GM23338 (cell line): ENCODE results near the gene SEC63. TPM values are rescaled to one million over a fixed set of nuclear protein-coding genes. Genes with fewer than 3 reads are reported as not detected.

Experiments
- ATAC-seq: fragments of 200-7000 bp; cut with Tn5 transposase; 3 replicates; pipeline ENCODE4 v1.9.1; 2020
- DNase-seq: peaks from one replicate; pipeline ENCODE4 v3.0.0-alpha.2; 2015; ENCODE audit warnings: low spot score
- H2AFZ ChIP-seq: fragments of 200-600 bp; sonication (generic); 2 replicates; pipeline ENCODE4 v1.8.0; 2016; ENCODE audit warnings: antibody characterized with exemption, mild to moderate bottlenecking, moderate library complexity
- H3F3A ChIP-seq: fragments of 200-600 bp; sonication (generic); replicated peaks from 2 replicates; pipeline ENCODE4 v1.8.0; 2017; ENCODE audit warnings: antibody characterized with exemption, mixed run types, low read depth
- H3K27ac ChIP-seq: fragments of 200-600 bp; sonication (generic); 2 replicates; pipeline ENCODE4 v1.6.1; 2016; ENCODE audit warnings: low read depth
- H3K27me3 ChIP-seq: fragments of 200-600 bp; sonication (generic); 2 replicates; pipeline ENCODE4 v1.8.0; 2016; ENCODE audit warnings: mild to moderate bottlenecking, mixed run types, moderate library complexity; ENCODE audit not compliant: insufficient read depth
- H3K36me3 ChIP-seq: fragments of 200-600 bp; sonication (generic); 2 replicates; pipeline ENCODE4 v1.8.0; 2016; ENCODE audit warnings: mild to moderate bottlenecking; ENCODE audit not compliant: insufficient read depth
- H3K4me1 ChIP-seq: fragments of 200-600 bp; sonication (generic); 2 replicates; pipeline ENCODE4 v1.8.0; 2016; ENCODE audit warnings: mild to moderate bottlenecking, moderate library complexity; ENCODE audit not compliant: insufficient read depth
- H3K4me2 ChIP-seq: fragments of 200-600 bp; sonication (generic); 2 replicates; pipeline ENCODE4 v1.7.1; 2017; ENCODE audit warnings: mixed run types
- H3K4me3 ChIP-seq: fragments of 200-600 bp; sonication (generic); 2 replicates; pipeline ENCODE4 v1.6.1; 2016; ENCODE audit warnings: mixed run types
- H3K79me2 ChIP-seq: fragments of 200-600 bp; sonication (generic); replicated peaks from 2 replicates; pipeline ENCODE4 v1.8.0; 2017; ENCODE audit warnings: mild to moderate bottlenecking; ENCODE audit not compliant: insufficient read depth
- H3K9me2 ChIP-seq: fragments of 200-600 bp; sonication (generic); 2 replicates; pipeline ENCODE4 v1.8.0; 2017; ENCODE audit not compliant: insufficient read depth
- H4K20me1 ChIP-seq: fragments of 200-600 bp; sonication (generic); replicated peaks from 2 replicates; pipeline ENCODE4 v1.8.0; 2017; ENCODE audit warnings: mild to moderate bottlenecking; ENCODE audit not compliant: insufficient read depth
- H3K27ac Mint-ChIP-seq: 2 replicates; pipeline ENCODE4 v1.8.0; 2020; ENCODE audit warnings: inconsistent platforms, mild to moderate bottlenecking, moderate library complexity, mixed read lengths
- H3K27me3 Mint-ChIP-seq: 3 replicates; pipeline ENCODE4 v1.8.0; 2022; ENCODE audit warnings: low read depth, mild to moderate bottlenecking, moderate library complexity, mixed read lengths, inconsistent platforms; ENCODE audit not compliant: insufficient read depth, poor library complexity
- H3K36me3 Mint-ChIP-seq: 3 replicates; pipeline ENCODE4 v1.8.0; 2021; ENCODE audit warnings: low read depth, mild to moderate bottlenecking, inconsistent platforms, moderate library complexity, mixed read lengths
- H3K4me1 Mint-ChIP-seq: 3 replicates; pipeline ENCODE4 v1.8.0; 2020; ENCODE audit warnings: mild to moderate bottlenecking, inconsistent platforms, mixed read lengths
- H3K4me3 Mint-ChIP-seq: 3 replicates; pipeline ENCODE4 v1.8.0; 2021; ENCODE audit warnings: moderate library complexity, mild to moderate bottlenecking, inconsistent platforms, mixed read lengths
- H3K9me3 Mint-ChIP-seq: 3 replicates; pipeline ENCODE4 v1.8.0; 2020; ENCODE audit warnings: moderate library complexity, mild to moderate bottlenecking, inconsistent platforms, mixed read lengths
- CREB1 ChIP-seq: fragments of 250-450 bp; sonication (Bioruptor Pico); IDR thresholded peaks from 2 replicates; pipeline ENCODE4 v1.5.0; 2020; ENCODE audit warnings: low read depth, mild to moderate bottlenecking, moderate library complexity
- CTCF ChIP-seq, 2 experiments: fragments of 200-600 bp in 1 of 2; sonication (generic) in 1 of 2; conservative IDR thresholded peaks; 2 replicates each; pipeline versions ENCODE4 v1.5.1 to v1.6.1; 2016 to 2017; ENCODE audit warnings: antibody characterized with exemption in 2 of 2, low read depth in 2 of 2, mild to moderate bottlenecking in 2 of 2, moderate library complexity in 1 of 2
- JUNB ChIP-seq: IDR thresholded peaks from one replicate; pipeline ENCODE4 v1.6.1; 2016; ENCODE audit warnings: antibody characterized with exemption; ENCODE audit not compliant: unreplicated experiment
- POLR2AphosphoS5 ChIP-seq: IDR thresholded peaks from 2 replicates; pipeline ENCODE4 v1.6.1; 2016; ENCODE audit warnings: antibody characterized with exemption, low read depth
- REST ChIP-seq: IDR thresholded peaks from one replicate; pipeline ENCODE4 v1.6.1; 2018; ENCODE audit warnings: antibody characterized with exemption; ENCODE audit not compliant: unreplicated experiment
- STAT1 ChIP-seq: IDR thresholded peaks from one replicate; pipeline ENCODE4 v1.6.1; 2016; ENCODE audit warnings: antibody characterized with exemption; ENCODE audit not compliant: unreplicated experiment
- ZNF331 ChIP-seq: fragments of 250-450 bp; sonication (Bioruptor Pico); IDR thresholded peaks from 2 replicates; pipeline ENCODE4 v1.5.0; 2020; ENCODE audit warnings: low read depth, mild to moderate bottlenecking, moderate library complexity
- polyA plus RNA-seq: library from polyadenylated mRNA; unstranded; fragments of >200 nt; fragmentation: Nextera tagmentation; extraction: Ambion mirVana; gene quantifications from 2 replicates; pipeline ENCODE4 v1.2.1, GENCODE V29; 2016
- total RNA-seq: library from RNA; depleted of rRNA; stranded (reverse); fragments of >200 nt; shearing (Covaris generic); gene quantifications from 2 replicates; pipeline ENCODE4 v1.2.3, GENCODE V29; 2014

Gene SEC63
- total and polyA plus RNA-seq, 2 experiments from 2014 or later = 48.2 to 124 TPM

- TF ChIP-seq ZNF331 (CRISPR knock-in tag) = no peak
- no peak for TF ChIP-seq CREB1 (CRISPR knock-in tag)
- no peak for TF ChIP-seq STAT1
- no peak for TF ChIP-seq JUNB
Measured at GRCh38 chr6:108004861-108005260, 46.9 kb upstream of the SEC63 start (continued).

GRCh38 chr6:108002365-108003221 is 44.6 kb upstream of the SEC63 start:
- no peaks in the 10 kb centered on the region for H3K79me2 ChIP-seq
- peak overlapping the region; percentile 31; the same call in 1 of the 2 replicates for H3K4me2 ChIP-seq
- H2AFZ ChIP-seq = no peak overlapping the region; the same call in 1 of the 2 replicates
- TF ChIP-seq POLR2AphosphoS5 (no peak), STAT1 (no peak), REST (no peak), JUNB (no peak), ZNF331 (CRISPR knock-in tag) (no peak), CTCF (conservative IDR thresholded peaks at IDR 0.05; ENCODE audit: low read depth in 2 of 2) (no peak)
- H3K4me3 ChIP-seq = no peak overlapping the region
- 0 out of 2 replicates have a peak, but pooled peaks cover under 1% of the 10 kb centered on the region for H3K9me2 ChIP-seq
- Mint-ChIP-seq H3K36me3 (peaks cover 2% of the 10 kb centered on the region; the same call in 1 of the 3 replicates), H3K4me1 (peaks cover 30% of the 10 kb centered on the region), H3K4me3 (no peak overlapping the region), H3K27ac (no peak overlapping the region), H3K9me3 (peaks cover 7% of the 10 kb centered on the region; the same call in 2 of the 3 replicates), H3K27me3 (peaks cover 4% of the 10 kb centered on the region)
- H3K27ac ChIP-seq = no peak overlapping the region
- H4K20me1 ChIP-seq = no peaks in the 10 kb centered on the region
- no peaks in the 10 kb centered on the region for H3F3A ChIP-seq
- H3K27me3 ChIP-seq = no peaks in the 10 kb centered on the region
- H3K4me1 ChIP-seq = peaks cover 29% of the 10 kb centered on the region
- no peaks in the 10 kb centered on the region for H3K36me3 ChIP-seq
- peak; percentile 58 for ATAC-seq
- DNase-seq = peak; percentile 37
